Measurements from ENCODE around the gene CACNA2D2. TPM values are rescaled to one million over a fixed set of nuclear protein-coding genes. Genes with fewer than 3 reads are reported as not detected.
A peak's percentile ranks its signal among the peaks of the same experiment; 100 is the strongest.

CACNA2D2 gene
- total RNA-seq, 2 experiments from 2014 or later: 0.70 to 0.80 TPM

GRCh38 chr3:50341996-50342650 lies 161.3 kb downstream of the CACNA2D2 start:
- Mint-ChIP-seq H3K4me3 (peak overlapping the region; percentile 97), H3K27me3 (no peaks in the 10 kb centered on the region), H3K36me3 (peaks cover 28% of the 10 kb centered on the region), H3K4me1 (peaks cover 28% of the 10 kb centered on the region), H3K27ac (peak overlapping the region; percentile 42), H3K9me3 (no peaks in the 10 kb centered on the region)
- no peak for DNase-seq

- DNase-seq: no peak
- Mint-ChIP-seq H3K4me1 (peaks cover 26% of the 10 kb centered on the region), H3K27ac (peak overlapping the region; percentile 90), H3K27me3 (no peaks in the 10 kb centered on the region), H3K36me3 (peaks cover 32% of the 10 kb centered on the region), H3K4me3 (peak overlapping the region; percentile 97), H3K9me3 (no peaks in the 10 kb centered on the region)
Measured at GRCh38 chr3:50341537-50341936, 161.9 kb downstream of the CACNA2D2 start.

- Mint-ChIP-seq H3K4me1 (peaks cover 26% of the 10 kb centered on the region), H3K27me3 (no peaks in the 10 kb centered on the region), H3K36me3 (peaks cover 40% of the 10 kb centered on the region), H3K4me3 (peak within 1 kb of the TSS; percentile 97), H3K27ac (peak within 1 kb of the TSS; percentile 98), H3K9me3 (no peaks in the 10 kb centered on the region)
- DNase-seq: peak; percentile 86
Measured at GRCh38 chr3:50340448-50341329, 162.7 kb downstream of the CACNA2D2 start, which contains the start of gene RASSF1. Gene RASSF1, minus strand, starts transcription at chr3:50340836. Its CDS starts 31 bp downstream, at chr3:50340805.

DNA sequence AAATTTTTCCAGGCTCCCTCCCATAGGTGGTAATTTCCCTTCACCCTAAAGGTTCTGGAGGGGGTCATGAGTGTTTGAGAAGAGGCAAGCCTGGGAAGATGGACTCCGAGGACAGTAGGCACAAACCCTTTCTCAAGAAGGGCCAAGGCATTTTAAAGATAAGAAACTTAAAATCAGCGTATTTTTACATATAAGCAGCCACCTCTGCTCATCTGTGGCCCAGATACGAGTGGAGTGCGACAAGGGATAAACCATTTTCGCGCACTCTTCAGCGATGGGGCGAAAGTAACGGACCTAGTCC lies 163.3 kb downstream of the CACNA2D2 start:
- DNase-seq: no peak
- peaks cover 46% of the 10 kb centered on the region for H3K36me3 Mint-ChIP-seq
- H3K27ac Mint-ChIP-seq: peak overlapping the region; percentile 98
- H3K27me3 Mint-ChIP-seq: no peaks in the 10 kb centered on the region
- peaks cover 32% of the 10 kb centered on the region for H3K4me1 Mint-ChIP-seq
- peak overlapping the region; percentile 97 for H3K4me3 Mint-ChIP-seq
- H3K9me3 Mint-ChIP-seq: no peaks in the 10 kb centered on the region

- Mint-ChIP-seq H3K4me1 (peaks cover 32% of the 10 kb centered on the region), H3K27ac (peak overlapping the region; percentile 98), H3K9me3 (no peaks in the 10 kb centered on the region), H3K27me3 (no peaks in the 10 kb centered on the region), H3K36me3 (peaks cover 47% of the 10 kb centered on the region), H3K4me3 (peak overlapping the region; percentile 97)
- no peak for DNase-seq
Measured at GRCh38 chr3:50339485-50340146, 163.8 kb downstream of the CACNA2D2 start.

DNA sequence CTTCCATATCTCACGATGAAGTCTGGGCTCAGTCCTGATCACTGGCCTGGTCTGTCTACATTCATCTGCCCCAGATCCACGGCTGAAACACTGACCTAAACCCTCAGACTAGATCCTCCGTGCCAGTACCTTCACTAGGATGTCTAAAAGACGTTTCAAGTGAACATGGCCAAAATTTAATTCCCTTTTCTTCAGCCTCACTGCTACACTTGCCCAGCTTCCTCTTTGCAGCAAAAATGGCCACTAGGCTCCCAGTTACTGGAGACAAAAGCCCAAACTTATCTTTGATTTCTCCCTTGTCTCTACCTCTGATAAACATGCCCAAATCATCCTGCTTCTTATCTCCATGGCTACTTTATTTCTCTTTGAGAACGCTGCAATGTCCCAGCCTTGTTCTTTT lies 164.5 kb downstream of the CACNA2D2 start:
- H3K4me1 Mint-ChIP-seq: peaks cover 37% of the 10 kb centered on the region
- H3K4me3 Mint-ChIP-seq: peak overlapping the region; percentile 97
- no peaks in the 10 kb centered on the region for H3K9me3 Mint-ChIP-seq
- no peak for DNase-seq
- peaks cover 53% of the 10 kb centered on the region for H3K36me3 Mint-ChIP-seq
- H3K27ac Mint-ChIP-seq: peak overlapping the region; percentile 98
- no peaks in the 10 kb centered on the region for H3K27me3 Mint-ChIP-seq

DNA sequence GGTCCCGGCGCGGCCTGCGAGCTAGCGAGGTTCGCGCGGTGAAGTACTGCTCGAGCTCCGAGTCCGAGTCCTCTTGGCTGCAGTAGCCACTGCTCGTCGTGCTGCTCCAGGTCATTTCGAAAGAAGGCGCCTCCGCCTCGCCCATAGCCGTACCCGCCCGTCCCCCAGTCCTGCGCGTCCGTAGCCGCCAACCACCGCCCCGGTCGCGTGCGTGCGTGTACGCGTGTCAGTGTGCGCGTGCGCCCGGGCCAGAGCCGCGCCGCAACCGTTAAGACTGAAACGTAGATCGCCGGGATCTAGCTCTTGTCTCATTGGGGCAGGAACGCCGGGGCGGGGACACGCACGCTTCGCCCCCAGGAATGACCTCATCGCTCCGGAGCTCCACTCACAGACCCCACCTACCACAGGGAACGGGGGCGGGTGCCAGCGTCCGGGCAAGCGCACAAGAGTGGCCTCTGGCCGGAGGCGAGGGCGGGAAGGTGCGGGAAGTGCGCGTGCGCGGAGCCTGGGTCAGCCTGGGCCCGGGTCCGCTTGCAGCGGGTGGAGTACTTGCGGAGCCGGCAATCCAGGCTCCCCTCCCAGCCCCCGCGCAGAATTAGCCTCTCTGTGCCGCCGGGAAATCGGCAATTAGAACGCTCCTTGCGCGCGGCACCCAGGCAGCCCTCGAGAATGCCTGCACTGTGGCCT lies 166.1 kb downstream of the CACNA2D2 start:
- Mint-ChIP-seq H3K4me1 (peaks cover 47% of the 10 kb centered on the region), H3K4me3 (peak overlapping the region; percentile 97), H3K27ac (peak overlapping the region; percentile 98), H3K27me3 (no peaks in the 10 kb centered on the region), H3K9me3 (no peaks in the 10 kb centered on the region), H3K36me3 (peaks cover 62% of the 10 kb centered on the region)
- peak; percentile 98 for DNase-seq

DNA sequence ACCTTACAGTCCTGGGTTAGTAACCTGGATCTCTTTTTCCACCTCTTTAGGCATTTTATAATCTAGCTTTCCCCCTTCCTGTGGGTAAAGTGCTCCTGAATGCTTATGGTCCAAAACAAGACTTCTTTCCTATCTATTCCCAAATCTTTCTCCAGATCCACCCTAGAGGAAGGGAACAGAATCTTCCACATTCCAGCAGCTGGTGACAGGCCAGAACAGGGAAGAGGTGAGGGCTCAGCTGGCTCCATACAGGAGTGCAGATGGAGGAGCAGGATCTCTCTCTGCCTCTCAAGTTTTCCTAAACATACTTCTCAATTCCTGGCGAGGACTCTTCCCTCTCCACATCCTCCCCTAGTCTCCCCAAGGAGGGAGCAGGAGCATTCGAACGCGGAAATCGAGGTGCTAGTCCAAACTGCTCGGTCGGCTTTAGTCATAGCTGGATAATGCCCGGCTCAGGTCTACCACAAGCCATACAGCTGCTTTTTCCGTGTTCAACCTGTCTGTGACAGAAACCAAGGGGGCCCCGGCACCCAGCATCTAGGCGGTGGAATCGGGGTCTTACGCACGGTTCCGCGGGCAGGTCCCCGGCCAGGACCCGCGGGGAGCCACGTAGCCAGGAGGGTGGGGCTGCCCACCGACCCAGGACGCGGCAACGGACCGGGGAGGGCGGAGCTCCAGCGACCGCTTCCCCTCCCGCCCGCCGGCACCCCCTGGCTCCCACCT lies 166.8 kb downstream of the CACNA2D2 start:
- Mint-ChIP-seq H3K36me3 (peaks cover 66% of the 10 kb centered on the region), H3K9me3 (no peaks in the 10 kb centered on the region), H3K4me3 (peak overlapping the region; percentile 97), H3K4me1 (peaks cover 49% of the 10 kb centered on the region), H3K27ac (peak overlapping the region; percentile 98), H3K27me3 (no peaks in the 10 kb centered on the region)
- DNase-seq: no peak

DNA sequence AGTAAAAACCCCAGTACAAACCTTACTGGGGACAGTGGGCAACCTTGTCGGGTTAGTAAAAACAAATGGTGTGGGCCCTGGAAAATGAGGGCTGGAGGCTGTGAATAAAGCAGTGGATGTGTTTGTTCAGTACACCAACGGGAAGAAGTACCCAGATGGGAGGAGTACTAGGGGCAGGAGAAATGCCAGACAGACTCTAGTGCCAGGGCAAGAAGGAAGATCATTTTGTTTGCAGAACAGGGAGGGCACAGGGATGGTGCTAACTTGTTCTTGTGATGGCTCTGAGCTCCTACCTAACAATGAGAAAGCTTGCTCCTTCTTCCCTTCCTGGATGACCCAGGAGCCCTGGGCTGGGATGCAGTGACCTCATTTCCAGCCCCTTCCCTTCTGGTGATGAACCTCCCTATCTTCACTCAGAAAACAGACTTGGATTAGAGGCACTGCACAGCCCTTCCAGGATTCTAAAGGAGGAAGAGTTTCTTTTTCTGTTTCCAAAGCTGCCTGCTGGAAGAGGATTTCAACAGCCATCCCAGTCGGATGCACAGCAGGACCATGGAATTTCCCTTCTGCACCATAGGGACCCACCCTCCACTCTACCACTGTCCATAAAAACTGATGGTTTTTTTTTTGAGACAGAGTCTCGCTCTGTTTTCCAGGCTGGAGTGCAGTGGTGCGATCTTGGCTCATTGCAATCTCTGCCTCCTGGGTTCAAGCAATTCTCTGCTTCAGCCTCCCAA lies 168.9 kb downstream of the CACNA2D2 start:
- DNase-seq: no peak
- peak overlapping the region; percentile 97 for H3K4me3 Mint-ChIP-seq
- no peaks in the 10 kb centered on the region for H3K27me3 Mint-ChIP-seq
- H3K4me1 Mint-ChIP-seq: peaks cover 41% of the 10 kb centered on the region
- H3K36me3 Mint-ChIP-seq: peaks cover 59% of the 10 kb centered on the region
- H3K9me3 Mint-ChIP-seq: no peaks in the 10 kb centered on the region
- peak overlapping the region; percentile 88 for H3K27ac Mint-ChIP-seq

GRCh38 chr3:50333744-50334328 lies 169.6 kb downstream of the CACNA2D2 start:
- Mint-ChIP-seq H3K4me1 (peaks cover 42% of the 10 kb centered on the region), H3K27ac (peak overlapping the region; percentile 88), H3K4me3 (peak overlapping the region; percentile 97), H3K9me3 (no peaks in the 10 kb centered on the region), H3K36me3 (peaks cover 52% of the 10 kb centered on the region), H3K27me3 (no peaks in the 10 kb centered on the region)
- no peak for DNase-seq

DNA sequence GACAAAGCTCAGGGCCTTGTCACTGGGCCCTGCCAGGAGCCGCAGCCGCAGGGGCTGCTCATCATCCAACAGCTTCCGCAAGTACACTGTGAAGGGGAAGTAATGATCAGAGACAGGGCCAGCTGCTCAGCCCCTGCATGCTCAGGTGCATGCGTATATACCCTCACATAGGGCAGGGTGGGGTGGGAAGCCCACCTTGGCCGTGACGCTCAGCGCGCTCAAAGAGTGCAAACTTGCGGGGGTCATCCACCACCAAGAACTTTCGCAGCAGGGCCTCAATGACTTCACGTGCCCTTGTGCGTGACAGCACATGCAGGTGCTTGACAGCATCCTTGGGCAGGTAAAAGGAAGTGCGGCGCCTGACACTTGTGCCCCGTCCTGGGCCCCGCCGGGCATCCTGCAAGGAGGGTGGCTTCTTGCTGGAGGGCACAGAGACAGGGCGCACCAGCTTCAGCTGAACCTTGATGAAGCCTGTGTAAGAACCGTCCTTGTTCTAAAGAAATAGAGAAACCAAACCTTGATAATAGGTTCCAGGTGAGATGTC lies 172.0 kb downstream of the CACNA2D2 start:
- no peaks in the 10 kb centered on the region for H3K27me3 Mint-ChIP-seq
- peaks cover 42% of the 10 kb centered on the region for H3K4me1 Mint-ChIP-seq
- no peaks in the 10 kb centered on the region for H3K9me3 Mint-ChIP-seq
- peak overlapping the region; percentile 34 for H3K27ac Mint-ChIP-seq
- H3K36me3 Mint-ChIP-seq: peaks cover 35% of the 10 kb centered on the region
- no peak for DNase-seq
- no peak overlapping the region for H3K4me3 Mint-ChIP-seq

DNA sequence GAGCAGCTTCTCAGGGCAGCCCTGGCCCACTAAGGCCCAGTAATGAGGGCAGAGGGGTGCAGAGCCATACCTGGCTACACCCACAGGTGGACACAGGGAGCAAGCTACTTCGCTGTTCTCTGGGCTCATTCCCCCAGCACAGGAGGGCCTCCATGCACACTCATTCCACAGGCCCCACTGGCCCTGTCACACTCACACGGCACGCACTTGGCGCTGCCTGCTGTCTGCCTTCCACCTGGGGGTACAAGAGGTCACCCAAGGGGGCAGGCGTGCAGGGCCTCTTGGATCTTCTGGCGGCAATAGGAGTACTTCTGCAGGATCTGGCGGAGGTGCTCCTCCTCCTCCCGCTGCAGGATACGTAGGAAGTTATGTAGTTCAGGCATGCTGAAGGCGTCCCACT lies 173.1 kb downstream of the CACNA2D2 start:
- no peaks in the 10 kb centered on the region for H3K9me3 Mint-ChIP-seq
- H3K4me3 Mint-ChIP-seq: no peak overlapping the region
- H3K27ac Mint-ChIP-seq: no peak overlapping the region
- no peak for DNase-seq
- H3K27me3 Mint-ChIP-seq: no peaks in the 10 kb centered on the region
- peaks cover 38% of the 10 kb centered on the region for H3K4me1 Mint-ChIP-seq
- H3K36me3 Mint-ChIP-seq: peaks cover 26% of the 10 kb centered on the region

DNA sequence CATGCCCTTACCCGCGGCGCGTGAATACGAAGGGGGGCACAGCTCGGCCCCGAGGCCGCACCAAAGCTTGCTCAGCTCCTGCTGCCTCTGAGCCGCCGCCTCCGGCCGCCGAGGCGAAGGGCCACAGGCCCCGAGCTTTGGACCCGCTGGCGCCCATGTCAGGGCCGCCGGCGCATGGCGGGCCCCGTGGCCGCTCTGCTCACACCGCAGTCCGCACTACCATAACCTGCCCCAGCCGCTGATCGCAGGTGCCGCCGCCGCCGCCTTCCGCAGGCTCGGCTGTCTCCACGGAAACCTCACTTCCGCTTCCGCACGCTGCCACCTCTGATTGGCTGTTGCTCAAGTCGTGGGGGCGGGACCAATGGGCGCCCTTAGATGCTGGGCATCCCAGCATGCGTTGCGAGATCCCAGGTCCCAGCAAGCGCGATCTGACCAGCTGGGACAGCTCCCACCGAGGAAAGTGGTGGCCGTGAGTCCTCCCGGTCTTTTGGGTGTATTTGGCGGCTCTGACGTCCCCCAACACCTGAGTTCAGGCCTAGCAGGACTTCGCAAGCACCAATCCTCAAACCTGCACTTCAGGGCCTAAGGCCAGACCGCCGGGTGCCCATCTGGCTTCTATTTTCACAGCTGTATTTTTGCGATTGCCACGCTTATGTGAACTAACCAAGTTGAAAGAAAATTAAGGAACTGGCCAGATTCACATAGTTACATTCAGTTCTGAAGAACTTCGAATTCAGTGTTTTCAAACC lies 175.3 kb downstream of the CACNA2D2 start, which contains the start of gene TUSC2:
Gene TUSC2, minus strand, starts transcription at position 281 of the 749 bp plus-strand sequence. Its CDS starts 124 bp downstream, at position 157.
- Mint-ChIP-seq H3K27ac (peak within 1 kb of the TSS; percentile 82), H3K9me3 (no peaks in the 10 kb centered on the region), H3K36me3 (peaks cover 9% of the 10 kb centered on the region), H3K4me3 (peak within 1 kb of the TSS; percentile 87), H3K4me1 (peaks cover 34% of the 10 kb centered on the region), H3K27me3 (no peaks in the 10 kb centered on the region)
- peak; percentile 95 for DNase-seq
